HG03565 (cell line): ENCODE measurements around the gene RABGEF1.
"Not testable (repeated sequence)": the region's sequence is repeated elsewhere in the genome, so short reads cannot be mapped to it uniquely, and the experiment has no call there.

Experiments used
- ATAC-seq: cut with Tn5 transposase; IDR thresholded peaks from one replicate; pipeline ENCODE4 v1.9.1; 2021; ENCODE audit warnings: mild to moderate bottlenecking, moderate library complexity; ENCODE audit not compliant: unreplicated experiment

Gene RABGEF1

GRCh38 chr7:66845379-66846095, 105.0 kb downstream of the RABGEF1 start:
- ATAC-seq = no peak

- ATAC-seq = not testable (repeated sequence)
These were observed 105.5 kb downstream of the RABGEF1 start for GRCh38 chr7:66846096-66846445.

- ATAC-seq = not testable (repeated sequence)
These were observed 107.0 kb downstream of the RABGEF1 start for GRCh38 chr7:66847523-66847855.

- ATAC-seq = no peak
These were observed 107.6 kb downstream of the RABGEF1 start for GRCh38 chr7:66847879-66848790.

- ATAC-seq = no peak
These were observed 118.8 kb downstream of the RABGEF1 start for GRCh38 chr7:66859339-66859738.

- no peak for ATAC-seq
These were observed 119.5 kb downstream of the RABGEF1 start for GRCh38 chr7:66859794-66860645.

GRCh38 chr7:66860767-66861166, 120.2 kb downstream of the RABGEF1 start:
- ATAC-seq = no peak
